GM12878 (cell line): ENCODE data around the gene PRC1. TPM values are rescaled to one million over a fixed set of nuclear protein-coding genes. Genes with fewer than 3 reads are reported as not detected.

Experiments used
- ATAC-seq: fragments of 200-7000 bp; cut with Tn5 transposase; 3 replicates; pipeline ENCODE4 v1.9.1; 2020; ENCODE audit warnings: mild to moderate bottlenecking, moderate library complexity
- BruUV-seq: library from RNA; stranded (reverse); fragments of 400-500 nt; replicated peaks from 2 replicates; lab custom pipeline; 2021; lab: Mats Ljungman, UMichigan
- CTCF ChIA-PET: fragments of 300-600 bp; sonication (Branson Sonifier 250); formaldehyde crosslinking; extraction: SDS; loops from one replicate; lab custom pipeline; 2021; ENCODE audit warnings: inconsistent platforms; lab: Yijun Ruan, JAX
- POLR2A ChIA-PET: fragments of 350-600 bp; formaldehyde crosslinking; extraction: SDS; loops from one replicate; lab custom pipeline; 2021; ENCODE audit warnings: inconsistent platforms; lab: Charles Lee
- RAD21 ChIA-PET: fragments of 300-600 bp; sonication (Branson Sonifier 250); formaldehyde crosslinking; loops from one replicate; lab custom pipeline; 2023; ENCODE audit warnings: antibody characterized with exemption; ENCODE audit not compliant: unreplicated experiment; lab: Charles Lee
- SMC1A ChIA-PET: fragments of 300-600 bp; sonication (Branson Sonifier 250); formaldehyde crosslinking; loops from one replicate; lab custom pipeline; 2023; ENCODE audit not compliant: unreplicated experiment, uncharacterized antibody; lab: Charles Lee
- DNase-seq: peaks from one replicate; pipeline ENCODE4 v3.0.0-alpha.2; 2011; ENCODE audit warnings: low read depth, low spot score
- FAIRE-seq: peaks from 3 replicates; lab custom pipeline; 2011; peaks lifted over from hg19 to GRCh38; lab: Jason Lieb, UNC
- H2AFZ ChIP-seq: 2 replicates; pipeline ENCODE4 v1.6.0; 2011; ENCODE audit warnings: low read depth, low read length, control low read depth; ENCODE audit not compliant: control insufficient read depth
- H3K27ac ChIP-seq: 2 replicates; pipeline ENCODE4 v1.5.1; 2011; ENCODE audit warnings: control low read depth; ENCODE audit not compliant: control insufficient read depth, insufficient read depth
- H3K27me3 ChIP-seq, 2 experiments: replicated peaks in 1 of 2; 2 replicates each; pipeline versions ENCODE4 v1.6.0 to v1.6.1; 2011; ENCODE audit warnings: low read length in 1 of 2; ENCODE audit not compliant: control insufficient read depth in 2 of 2, insufficient read depth in 2 of 2
- H3K36me3 ChIP-seq, 2 experiments: 2 replicates each; pipeline ENCODE4 v1.5.1; 2011; ENCODE audit warnings: low read length in 1 of 2; ENCODE audit not compliant: control insufficient read depth in 2 of 2, insufficient read depth in 2 of 2
- H3K4me1 ChIP-seq: 2 replicates; pipeline ENCODE4 v1.6.1; 2011; ENCODE audit warnings: mild to moderate bottlenecking, low read length, moderate library complexity, mixed read lengths; ENCODE audit not compliant: control insufficient read depth, insufficient read depth
- H3K4me2 ChIP-seq: 2 replicates; pipeline ENCODE4 v1.6.0; 2011; ENCODE audit warnings: control low read depth; ENCODE audit not compliant: control insufficient read depth, insufficient read depth
- H3K4me3 ChIP-seq: fragments of 200-600 bp; sonication (generic); 2 replicates; pipeline ENCODE4 v1.5.1; 2016
- H3K79me2 ChIP-seq: 2 replicates; pipeline ENCODE4 v1.6.0; 2011; ENCODE audit warnings: low read length; ENCODE audit not compliant: control insufficient read depth, insufficient read depth
- H3K9ac ChIP-seq: 2 replicates; pipeline ENCODE4 v1.8.0; 2011; ENCODE audit warnings: low read length, control low read depth, mixed read lengths; ENCODE audit not compliant: control insufficient read depth, insufficient read depth
- H3K9me3 ChIP-seq: replicated peaks from 3 replicates; pipeline ENCODE4 v1.5.1; 2011; ENCODE audit warnings: mild to moderate bottlenecking, low read length; ENCODE audit not compliant: control insufficient read depth, insufficient read depth
- H4K20me1 ChIP-seq: 2 replicates; pipeline ENCODE4 v1.6.0; 2011; ENCODE audit not compliant: control insufficient read depth, insufficient read depth
- BACH1 ChIP-seq: fragments of 450-650 bp; IDR thresholded peaks from 2 replicates; pipeline ENCODE4 v1.6.1; 2017; ENCODE audit warnings: mild to moderate bottlenecking, borderline replicate concordance
- CEBPB ChIP-seq, 2 experiments: fragments of 150-350 bp in 1 of 2; IDR thresholded peaks; 2 replicates each; pipeline ENCODE4 v1.6.1; 2012 to 2014; ENCODE audit warnings: low read depth in 2 of 2, low read length in 2 of 2, borderline replicate concordance in 1 of 2, inconsistent platforms in 1 of 2
- ELK1 ChIP-seq: IDR thresholded peaks from 2 replicates; pipeline ENCODE4 v1.6.1; 2012; ENCODE audit warnings: low read depth, low read length, improper control_type of control experiment
- ESRRA ChIP-seq: IDR thresholded peaks from 2 replicates; pipeline ENCODE4 v1.6.1; 2012; ENCODE audit warnings: mild to moderate bottlenecking, low read length, improper control_type of control experiment
- HDAC2 ChIP-seq: fragments of 200-600 bp; sonication (generic); IDR thresholded peaks from 2 replicates; pipeline ENCODE4 v1.6.1; 2017
- HSF1 ChIP-seq: fragments of 150-350 bp; IDR thresholded peaks from 2 replicates; pipeline ENCODE4 v1.6.1; 2014; ENCODE audit warnings: mild to moderate bottlenecking, low read depth, low read length
- IKZF1 ChIP-seq: fragments of 450-650 bp; conservative IDR thresholded peaks from 2 replicates; pipeline ENCODE4 v1.6.1; 2017; ENCODE audit warnings: antibody characterized with exemption, mild to moderate bottlenecking
- IKZF2 ChIP-seq, 2 experiments: fragments of 450-650 bp; IDR thresholded peaks; 2 replicates each; pipeline ENCODE4 v1.6.1; 2017; ENCODE audit warnings: mild to moderate bottlenecking in 2 of 2, moderate library complexity in 2 of 2
- JUNB ChIP-seq: IDR thresholded peaks from 2 replicates; pipeline ENCODE4 v1.6.1; 2016; ENCODE audit warnings: antibody characterized with exemption, mild to moderate bottlenecking
- JUND ChIP-seq: IDR thresholded peaks from 2 replicates; pipeline ENCODE4 v1.6.1; 2012; ENCODE audit warnings: low read depth, mild to moderate bottlenecking, low read length, improper control_type of control experiment, moderate library complexity
- NFIC ChIP-seq: IDR thresholded peaks from 2 replicates; pipeline ENCODE4 v1.6.1; 2012; ENCODE audit warnings: low read depth, mild to moderate bottlenecking, inconsistent platforms, low read length, moderate library complexity
- NR2C2 ChIP-seq: IDR thresholded peaks from 2 replicates; pipeline ENCODE4 v1.6.1; 2011; ENCODE audit warnings: borderline replicate concordance, low read depth; ENCODE audit not compliant: control insufficient read depth, insufficient read length
- POLR2A ChIP-seq: IDR thresholded peaks from 2 replicates; pipeline ENCODE4 v1.6.1; 2011; ENCODE audit warnings: low read depth, mild to moderate bottlenecking, low read length
- POLR2AphosphoS2 ChIP-seq: IDR thresholded peaks from 2 replicates; pipeline ENCODE4 v1.6.1; 2011; ENCODE audit warnings: low read depth, mild to moderate bottlenecking, low read length, improper control_type of control experiment, moderate library complexity
- SMAD1 ChIP-seq: fragments of 450-650 bp; IDR thresholded peaks from 2 replicates; pipeline ENCODE4 v1.6.1; 2018; ENCODE audit warnings: mild to moderate bottlenecking, low read depth; ENCODE audit not compliant: partially characterized antibody
- SP1 ChIP-seq: IDR thresholded peaks from one replicate; pipeline ENCODE4 v1.6.1; 2011; ENCODE audit warnings: low read depth, low read length
- TBL1XR1 ChIP-seq: IDR thresholded peaks from 2 replicates; pipeline ENCODE4 v1.6.1; 2012; ENCODE audit warnings: low read depth, low read length, improper control_type of control experiment
- YY1 ChIP-seq: IDR thresholded peaks from 2 replicates; pipeline ENCODE4 v1.6.1; 2011; ENCODE audit warnings: low read depth, mild to moderate bottlenecking, low read length
- WGBS: methylation state at CpG from one replicate; pipeline ENCODE4 v1.1.6; 2016; ENCODE audit warnings: low lambda C conversion rate; ENCODE audit not compliant: insufficient replicate concordance, insufficient coverage; ENCODE audit errors: missing lambda C conversion rate; 5-methylcytosine and 5-hydroxymethylcytosine counted together
- in situ Hi-C: fragments of 300-500 bp; cut with MboI; formaldehyde crosslinking; loops from 9 replicates; pipeline ENCODE4 v1.14.3; 2018; ENCODE audit warnings: mixed read lengths
- intact Hi-C: fragments of 100-400 bp; cut with micrococcal nuclease; formaldehyde crosslinking; loops from one replicate; pipeline ENCODE4 v1.14.2; 2022; ENCODE audit not compliant: unreplicated experiment
- polyA plus RNA-seq, 11 experiments: library from polyadenylated mRNA; depleted of rRNA in 4 of 11; unstranded in 6 of 11; stranded (reverse) in 5 of 11; fragments of >200 nt; fragmentation: Nextera tagmentation in 4 of 11; fragmentation: Illumina TruSeq in 1 of 11; extraction: Ambion mirVana in 4 of 11; extraction: Trizol in 1 of 11; gene quantifications; 1 replicate in 1 of 11; 2 replicates in 10 of 11; pipeline versions ENCODE4 v1.2.1 to v1.2.3, GENCODE V29; 2011 to 2016; ENCODE audit warnings: inconsistent platforms in 2 of 11, missing spikeins in 2 of 11, low read depth in 1 of 11
- total RNA-seq, 4 experiments: library from RNA; depleted of rRNA in 3 of 4; stranded (reverse); fragments of >200 nt in 3 of 4; fragmentation: Illumina TruSeq in 1 of 4; extraction: Trizol in 1 of 4; gene quantifications; 2 replicates each; pipeline versions ENCODE4 v1.2.1 to v1.2.3, GENCODE V29; 2013 to 2021

Gene PRC1
- total and polyA plus RNA-seq, 10 of the 15 experiments (the other 5 are each of a cell fraction or from before 2014, with no cell fraction given) = 100 to 241 (median 131) TPM

- in situ Hi-C loops (loop anchor here (25.0 kb wide), 1 partner anchor 2005 kb away; no protein-coding TSS in a partner anchor), intact Hi-C loops (loop anchor here (10.0 kb wide), 1 partner anchor 293 kb away; no protein-coding TSS in a partner anchor)
- no peaks in the 10 kb centered on the region for H4K20me1 ChIP-seq
- TF ChIP-seq JUND (no peak), POLR2A (no peak), HDAC2 (0 out of 2 replicates have a peak, but pooled peaks have one; percentile 31), NR2C2 (no peak), CEBPB (IDR thresholded peaks at IDR 0.05; ENCODE audit: borderline replicate concordance in 1 of 2, low read depth in 2 of 2, low read length in 2 of 2) (peak in 1 of 2 experiments; percentile 82; a peak in 2 of 4 replicates), POLR2AphosphoS2 (no peak), TBL1XR1 (no peak), ELK1 (no peak), JUNB (peak; percentile 26; the same call in 1 of the 2 replicates), YY1 (no peak; the same call in 1 of the 2 replicates), NFIC (0 out of 2 replicates have a peak, but pooled peaks have one; percentile 45), SMAD1 (no peak), IKZF2 (IDR thresholded peaks at IDR 0.05) (no peak), HSF1 (no peak), IKZF1 (0 out of 2 replicates have a peak, but pooled peaks have one; percentile 9), SP1 (no peak), BACH1 (no peak), ESRRA (no peak)
- no peaks in the 10 kb centered on the region for H3K27me3 ChIP-seq
- ATAC-seq (peak; percentile 75), FAIRE-seq (peak; percentile 81), DNase-seq (no peak)
- H3K27ac ChIP-seq = peak overlapping the region; percentile 79
- CTCF ChIA-PET = interaction anchor here (1.0 to 2.3 kb wide), 12 partner anchors 8 to 290 kb away, joined by 3 to 16 read pairs (median 6); partner anchors contain the start of genes HDDC3 and VPS33B
- peaks cover 39% of the 10 kb centered on the region for H3K79me2 ChIP-seq
- H3K9ac ChIP-seq = no peak overlapping the region
- H3K4me2 ChIP-seq = peak overlapping the region; percentile 73
- peaks cover 27% of the 10 kb centered on the region for H3K4me1 ChIP-seq
- 68% methylated on average over 5 of the region's 5 CpGs for WGBS
- H3K36me3 ChIP-seq = peaks cover 24 to 32% of the 10 kb centered on the region in 2 experiments
- SMC1A ChIA-PET = interaction anchor here (0.6 to 3.0 kb wide), 8 partner anchors 7 to 290 kb away, joined by 3 to 14 read pairs (median 5); partner anchors contain the start of genes MAN2A2, RCCD1 and VPS33B
- H3K4me3 ChIP-seq = no peak overlapping the region
- BruUV-seq = no TSS peak
- H2AFZ ChIP-seq = peak overlapping the region; percentile 73
- RAD21 ChIA-PET = interaction anchor here (1.0 to 2.6 kb wide), 3 partner anchors 40 to 290 kb away, joined by 3 to 8 read pairs (median 6); partner anchors contain the start of gene VPS33B
- POLR2A ChIA-PET = interaction anchor here (1.1 to 1.9 kb wide), 2 partner anchors 11 to 27 kb away, joined by 3 to 9 read pairs; partner anchors contain the start of gene RCCD1
- no peaks in the 10 kb centered on the region for H3K9me3 ChIP-seq
Measured at GRCh38 chr15:90982135-90982534, 12.2 kb downstream of the PRC1 start.
